Hippocampal formation (tissue), 2 donors: Measurements from ENCODE around the gene SPTBN1.
A peak's percentile ranks its signal among the peaks of the same experiment; 100 is the strongest.

Experiments used
- DNase-seq, 2 donors: peaks; one replicate each; lab custom pipeline; 2025; lab: John Stamatoyannopoulos, UW

Gene SPTBN1

DNA sequence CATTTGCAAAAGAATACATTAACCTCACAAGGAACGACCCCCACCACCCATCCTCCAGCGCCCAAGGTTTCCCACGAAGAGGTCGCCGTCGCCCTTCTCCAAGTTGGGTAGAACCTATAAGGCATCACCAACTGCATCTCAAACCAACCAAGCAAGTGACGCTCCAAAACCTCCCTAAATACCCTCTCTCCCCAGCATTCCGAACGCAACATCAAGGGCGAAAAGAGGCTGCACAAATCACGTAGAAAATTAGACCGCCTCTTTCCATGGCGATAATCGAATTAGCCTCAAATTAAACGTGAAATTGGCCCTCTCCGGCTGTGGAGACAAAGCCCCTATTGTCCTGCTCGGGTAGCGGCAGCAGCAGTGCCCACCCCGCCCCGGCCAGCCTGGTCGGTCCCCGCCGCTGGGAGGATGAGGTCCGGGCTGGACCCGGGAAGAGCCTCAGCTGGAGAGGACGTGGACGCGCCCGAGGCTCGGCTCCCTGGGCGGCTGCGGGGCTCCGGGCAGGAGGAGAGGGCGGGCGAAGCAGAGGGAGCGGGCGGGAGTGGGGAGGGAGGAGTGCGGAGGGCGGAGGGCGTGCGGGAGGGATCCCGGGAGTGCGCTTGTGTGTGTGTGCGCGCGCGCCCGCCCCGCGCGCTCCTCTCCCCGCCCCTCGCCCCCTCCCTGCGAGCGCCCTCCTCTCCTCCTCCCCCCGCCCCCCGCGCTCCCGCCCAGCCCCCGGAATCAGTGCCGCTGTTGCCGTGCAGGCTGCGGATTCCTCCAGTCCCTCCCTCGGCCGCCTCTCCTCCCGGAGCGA, at the start of gene SPTBN1:
TSS of gene SPTBN1 (plus strand) at position 765 of the 799 bp plus-strand sequence. CDS start 70,092 bp downstream, outside the sequence.
- DNase-seq = peak; percentile 92

DNA sequence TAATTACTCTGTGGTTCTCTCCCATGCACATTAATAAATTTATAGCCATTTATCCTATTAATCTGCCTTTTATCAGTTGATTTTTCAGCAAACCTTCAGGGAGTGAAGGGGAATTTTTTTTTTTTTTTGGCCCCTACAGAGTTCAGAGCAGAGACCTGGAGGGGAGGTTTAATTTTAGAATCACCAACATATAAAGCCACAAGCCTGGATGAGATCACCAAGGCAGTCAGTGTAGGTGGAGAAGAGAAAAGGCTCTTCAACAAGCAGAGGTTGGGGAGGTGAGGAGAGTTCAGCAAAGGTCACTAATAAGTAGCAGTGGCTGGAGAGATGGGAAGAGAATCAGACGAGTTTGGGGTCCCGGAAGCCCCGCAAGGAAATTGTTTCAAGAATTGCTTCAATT, 48.4 kb upstream of the SPTBN1 start:
- DNase-seq = no peak

DNA sequence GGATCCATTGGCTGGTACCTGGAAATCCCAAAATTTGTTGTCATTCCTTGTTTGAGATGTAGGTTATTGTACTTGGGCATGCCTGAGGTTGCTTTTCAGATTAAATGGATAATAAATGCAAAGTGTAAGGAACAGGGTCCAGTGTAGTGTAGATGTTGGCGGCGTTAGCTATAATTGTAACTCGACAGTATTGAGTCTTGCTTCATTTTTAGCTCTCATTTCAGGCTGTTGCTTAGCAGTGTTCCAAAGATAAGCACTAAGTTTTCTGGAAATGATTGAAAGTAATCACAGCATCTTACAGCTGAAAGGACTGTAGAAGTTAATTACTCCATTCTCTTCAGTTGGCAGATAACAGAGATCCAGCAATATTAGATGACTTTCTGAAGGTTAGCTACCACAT, 47.8 kb upstream of the SPTBN1 start:
- no peak for DNase-seq

DNA sequence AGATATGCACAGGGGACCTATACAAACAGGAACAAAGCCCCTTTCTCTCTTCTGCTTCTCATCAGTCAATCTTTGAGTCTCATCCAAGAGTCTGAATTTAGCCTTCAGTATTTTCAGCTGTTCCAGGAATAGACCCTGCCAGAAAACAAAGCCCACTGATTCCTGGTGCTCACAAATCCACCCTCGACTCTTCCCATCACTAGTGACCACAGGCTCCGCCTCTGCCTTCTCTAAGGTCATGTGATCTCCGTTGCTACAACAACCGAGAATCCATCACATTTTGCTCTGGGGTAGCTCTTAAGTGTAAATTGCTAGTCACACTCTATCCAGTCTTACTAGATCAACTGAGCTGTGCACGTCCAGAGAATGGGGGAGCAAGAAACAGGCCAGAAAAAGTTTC, 46.4 kb upstream of the SPTBN1 start:
- peak; percentile 40 to 61 for DNase-seq

DNA sequence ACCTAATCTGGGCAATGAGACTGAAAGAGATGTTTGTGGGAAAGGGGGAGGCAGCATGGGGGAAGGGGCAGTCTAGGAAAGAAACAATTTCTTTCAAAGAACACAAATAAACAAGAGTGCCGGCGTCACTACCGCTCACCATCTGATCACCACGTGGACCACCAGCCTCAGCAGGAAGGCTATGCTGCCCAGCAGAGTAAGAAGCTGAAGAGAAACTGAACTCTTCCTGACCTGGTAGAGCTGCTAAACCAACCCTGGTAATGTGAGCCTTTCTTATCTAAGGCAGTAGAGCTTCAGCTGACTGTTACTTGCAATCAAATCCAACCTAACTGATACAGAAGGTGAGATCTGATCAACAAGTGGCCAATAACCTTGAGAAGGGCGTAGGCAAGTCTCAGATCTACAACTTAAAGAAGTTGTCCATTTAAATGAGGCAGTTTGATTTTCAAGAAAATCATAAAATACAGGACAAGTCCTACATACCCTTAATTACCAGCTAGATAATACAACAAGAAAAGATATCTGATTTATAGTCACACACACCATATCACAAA, 44.2 kb upstream of the SPTBN1 start:
- no peak for DNase-seq

DNA sequence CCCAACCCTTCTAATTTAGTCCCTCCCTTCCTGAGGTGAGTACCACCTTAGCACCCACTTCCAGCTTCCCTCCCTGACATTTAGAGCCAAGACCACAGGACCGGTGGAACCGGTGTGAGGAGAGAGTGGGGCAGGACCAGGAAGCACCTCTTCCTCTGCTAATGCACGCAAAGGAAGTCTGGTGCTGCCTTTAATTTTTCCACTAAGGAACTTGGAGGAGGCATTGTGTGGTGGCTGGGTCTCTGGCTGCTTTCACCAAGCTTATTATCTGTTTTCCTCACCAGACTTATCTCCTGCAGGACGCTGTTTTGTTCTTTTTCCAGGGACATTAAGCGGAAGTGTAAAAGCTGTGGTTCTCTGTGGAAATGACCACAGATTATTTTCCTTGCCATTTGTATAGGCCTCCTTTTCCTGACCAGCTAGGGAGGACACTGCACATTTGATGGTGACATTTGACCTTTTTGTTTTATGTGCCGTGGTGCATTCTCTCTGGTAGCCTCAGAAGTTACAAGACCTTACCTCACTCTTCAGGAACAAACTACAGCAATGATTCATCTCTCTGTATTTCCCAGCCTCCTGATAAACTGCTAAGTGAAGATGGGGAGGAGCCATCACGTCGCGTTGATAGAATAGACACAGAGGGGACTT, 39.8 kb upstream of the SPTBN1 start:
- DNase-seq = no peak

DNA sequence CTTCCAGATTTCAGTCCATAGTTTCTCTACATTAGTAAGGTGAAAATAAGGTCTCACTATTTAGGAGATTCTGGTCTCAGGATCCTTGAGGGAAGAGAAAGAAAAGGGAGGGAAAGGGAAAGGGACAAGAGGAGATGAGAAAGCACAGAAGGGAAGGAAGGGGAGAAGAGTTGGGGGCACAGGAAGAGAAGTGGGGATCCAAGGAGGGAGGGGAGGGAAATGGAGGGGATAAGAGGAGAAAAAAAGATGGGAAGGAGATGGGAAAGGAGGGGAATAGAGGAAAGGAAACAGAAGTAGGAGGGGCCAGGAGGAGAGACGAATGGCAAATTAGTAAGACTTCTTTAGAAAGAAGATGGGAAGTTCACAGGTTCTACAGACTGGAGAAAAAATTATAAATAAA, 39.2 kb upstream of the SPTBN1 start:
- DNase-seq = no peak

DNA sequence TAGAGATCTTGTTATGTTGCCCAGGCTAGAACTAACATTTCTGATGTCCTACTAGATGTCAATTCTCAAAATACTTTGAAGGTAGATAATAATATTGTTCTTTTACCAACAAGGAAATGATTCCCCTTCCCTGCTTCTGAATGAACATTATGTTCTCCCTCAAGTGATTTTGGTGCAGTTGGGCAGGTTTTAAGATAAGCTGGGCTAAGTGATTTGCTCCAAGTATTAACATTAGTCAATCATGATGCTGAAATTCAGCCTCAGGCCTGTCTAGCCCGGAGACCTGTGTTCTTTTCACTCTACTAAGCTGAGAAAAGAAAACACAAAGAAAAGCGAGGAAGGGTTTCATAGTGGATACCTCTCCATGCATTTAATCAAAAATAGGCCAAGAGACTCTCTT, 38.5 kb upstream of the SPTBN1 start:
- no peak for DNase-seq

DNA sequence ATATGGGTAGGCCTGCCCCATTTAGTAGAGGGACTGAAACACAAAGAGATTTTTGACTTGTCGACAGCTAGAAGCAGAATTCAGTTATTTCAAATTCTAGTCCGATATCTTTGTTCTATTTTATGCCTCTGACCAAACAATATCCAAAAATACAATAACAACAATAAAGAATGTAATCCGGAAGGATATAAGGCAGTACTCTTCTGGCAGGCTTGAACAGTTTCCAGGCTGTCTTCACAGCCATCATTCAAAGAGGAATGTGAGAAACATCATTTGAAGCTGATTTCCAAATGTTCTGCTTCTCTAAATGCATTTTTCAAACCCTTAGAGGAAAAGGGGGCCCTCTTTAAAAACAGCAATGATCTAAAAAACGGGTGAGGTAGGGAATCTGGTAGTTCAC, 36.7 kb upstream of the SPTBN1 start:
- no peak for DNase-seq

DNA sequence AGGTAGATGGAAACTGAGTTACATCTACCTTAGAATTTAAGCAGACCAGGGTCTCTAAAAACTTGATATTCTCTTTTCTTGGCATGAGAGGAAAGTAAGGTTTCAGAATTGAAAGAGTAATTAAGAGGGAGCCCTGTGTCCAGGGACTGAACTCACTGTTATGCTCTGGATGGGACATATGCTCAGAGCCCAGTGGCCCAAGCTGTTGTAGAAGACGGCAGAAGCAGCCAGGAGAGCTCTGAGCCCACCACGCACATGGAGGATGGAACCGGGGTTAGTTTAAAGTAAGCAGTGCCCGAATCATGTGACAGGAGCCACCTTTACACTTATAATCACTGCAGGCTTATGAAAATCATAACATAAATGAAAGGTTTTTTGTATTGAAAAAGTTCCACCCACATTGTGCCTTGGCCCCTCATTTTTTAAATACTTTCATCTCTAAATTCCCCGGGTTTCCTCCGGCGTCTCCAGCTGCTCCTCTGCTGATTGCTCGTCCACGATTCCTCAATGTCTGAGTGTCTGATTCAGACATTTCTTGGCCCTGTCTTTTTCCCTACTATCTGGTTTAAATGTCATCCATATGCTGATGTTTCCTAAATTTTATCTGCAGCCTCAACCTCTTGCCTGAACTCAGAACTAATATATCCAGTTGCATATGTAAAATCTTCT, 36.1 kb upstream of the SPTBN1 start:
- no peak for DNase-seq

DNA sequence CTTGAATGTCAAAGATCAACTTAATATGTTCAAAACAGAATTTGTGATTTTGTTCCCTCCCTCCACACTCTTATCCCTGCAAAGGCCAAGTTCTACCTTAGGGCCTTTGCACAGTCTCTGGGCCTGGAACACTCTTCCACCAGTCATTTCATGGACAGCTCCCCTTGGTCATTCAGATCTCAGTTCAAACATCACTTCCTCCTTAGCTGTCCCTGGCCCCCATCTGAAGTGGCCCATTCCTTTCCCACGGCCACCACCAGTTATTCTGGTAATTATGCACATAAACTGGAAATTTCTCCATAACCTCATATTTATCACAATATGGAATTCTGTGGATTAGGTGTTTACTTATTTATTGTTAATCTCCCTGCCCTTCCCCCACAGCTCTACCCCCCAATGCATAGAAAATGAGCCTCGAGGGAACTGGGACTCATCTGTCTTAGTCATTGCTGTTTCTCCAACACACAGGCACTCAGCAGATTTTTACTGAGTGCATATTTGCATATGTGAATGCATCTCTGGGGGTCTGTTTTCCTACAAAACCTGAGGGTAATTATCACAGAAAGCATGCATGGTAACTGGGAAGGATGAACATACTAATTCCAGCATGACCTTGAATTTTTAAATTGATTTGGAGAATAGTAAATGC, 35.5 kb upstream of the SPTBN1 start:
- DNase-seq = no peak

DNA sequence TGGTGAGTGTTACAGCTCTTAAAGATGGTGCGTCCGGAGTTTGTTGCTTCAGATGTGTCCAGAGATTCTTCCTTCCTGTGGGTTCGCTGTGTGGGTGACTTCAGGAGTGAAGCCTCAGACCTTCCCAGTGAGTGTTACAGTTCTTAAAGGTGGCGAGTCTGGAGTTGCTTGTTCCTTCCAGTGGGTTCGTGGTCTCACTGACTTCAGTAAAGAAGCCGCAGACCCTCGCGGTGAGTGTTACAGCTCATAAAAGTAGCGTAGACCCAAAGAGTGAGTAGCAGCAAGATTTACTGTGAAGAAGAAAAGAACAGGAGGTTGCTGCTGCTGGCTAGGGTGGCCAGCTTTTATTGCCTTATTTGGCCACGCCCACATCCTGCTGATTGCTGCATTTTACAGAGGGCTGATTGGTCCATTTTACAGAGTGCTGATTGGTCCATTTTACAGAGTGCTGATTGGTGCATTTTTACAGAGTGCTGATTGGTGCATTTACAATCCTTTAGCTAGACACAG, 34.0 kb upstream of the SPTBN1 start:
- no peak for DNase-seq

DNA sequence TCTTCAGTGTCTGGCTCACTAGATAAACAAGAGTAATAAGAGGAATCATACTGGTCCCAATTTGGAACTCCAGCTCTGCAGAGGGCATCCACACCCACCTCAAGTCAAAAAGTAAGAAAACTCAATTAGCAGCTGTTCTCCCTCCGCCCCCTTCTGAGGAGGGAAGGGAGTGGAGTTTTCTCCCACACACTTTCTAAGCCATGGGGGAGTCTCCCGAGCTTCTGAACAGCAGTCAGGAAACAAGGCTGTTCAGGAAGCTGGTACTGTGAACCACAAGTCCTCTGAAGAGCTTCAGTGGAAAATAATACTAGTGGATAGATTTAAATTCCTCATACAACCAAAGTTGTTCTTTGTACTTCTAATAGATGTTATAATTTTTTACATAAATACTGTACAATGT, 32.9 kb upstream of the SPTBN1 start:
- DNase-seq = no peak

DNA sequence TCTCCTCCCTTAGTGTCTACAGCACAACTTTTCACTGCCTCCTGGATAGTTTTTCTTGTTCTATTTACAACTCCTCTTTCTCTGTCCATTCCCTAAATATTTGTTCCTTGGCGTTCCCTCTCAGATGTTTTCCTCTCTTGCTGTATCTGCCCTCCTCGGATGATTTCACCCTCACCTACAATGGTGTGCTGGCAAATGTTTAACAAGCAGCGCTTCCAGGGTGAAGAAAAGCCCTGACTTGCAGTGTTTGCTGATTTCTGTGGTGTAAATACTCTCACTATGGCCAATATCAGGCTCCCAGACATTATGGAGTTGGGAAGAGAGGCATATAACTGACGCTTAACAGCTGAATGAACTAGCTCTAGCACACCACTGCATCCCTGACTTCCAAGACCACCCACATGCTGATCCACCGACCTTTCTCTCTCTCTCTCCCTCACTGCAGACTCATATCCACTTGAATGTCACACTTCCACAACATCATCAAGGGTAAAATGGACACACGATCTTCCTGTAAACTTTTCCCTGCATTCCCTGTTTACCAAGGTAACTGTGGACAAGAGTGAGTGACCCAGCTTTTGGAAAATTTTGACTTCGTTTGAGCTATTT, 31.5 kb upstream of the SPTBN1 start:
- DNase-seq = no peak

DNA sequence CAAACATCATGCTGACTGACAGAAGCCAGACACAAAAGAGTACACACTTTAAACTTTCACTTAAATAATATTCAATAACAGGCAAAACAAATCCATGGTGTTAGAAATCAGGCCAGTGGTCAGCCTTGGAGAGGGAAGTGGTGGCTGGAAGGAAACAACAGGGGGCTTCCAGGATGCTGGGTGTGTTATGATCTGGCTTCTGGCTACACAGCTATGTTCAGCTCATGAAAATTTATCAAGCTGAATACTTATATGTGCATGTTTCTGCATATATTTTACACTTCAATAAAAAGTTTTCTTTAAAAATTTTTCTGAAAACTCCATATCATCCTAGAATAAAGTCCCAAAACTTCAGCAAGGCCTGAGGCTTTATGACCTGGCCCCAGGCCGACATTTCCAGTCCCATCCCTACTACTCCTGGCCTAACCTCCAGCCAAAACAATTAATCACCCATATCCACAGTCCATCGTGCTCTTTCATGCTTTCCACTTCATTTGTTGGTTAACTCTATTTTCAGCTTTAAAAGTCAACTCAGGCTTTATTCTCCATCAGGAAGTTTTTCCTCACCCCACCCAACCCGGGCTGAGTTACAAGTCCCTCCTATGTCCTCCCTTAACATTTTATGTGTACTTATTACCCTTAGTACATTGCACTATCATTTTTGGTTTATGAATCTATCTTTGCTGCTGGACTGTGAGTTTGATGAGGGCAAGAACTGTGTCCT, 27.9 kb upstream of the SPTBN1 start:
- DNase-seq = no peak

DNA sequence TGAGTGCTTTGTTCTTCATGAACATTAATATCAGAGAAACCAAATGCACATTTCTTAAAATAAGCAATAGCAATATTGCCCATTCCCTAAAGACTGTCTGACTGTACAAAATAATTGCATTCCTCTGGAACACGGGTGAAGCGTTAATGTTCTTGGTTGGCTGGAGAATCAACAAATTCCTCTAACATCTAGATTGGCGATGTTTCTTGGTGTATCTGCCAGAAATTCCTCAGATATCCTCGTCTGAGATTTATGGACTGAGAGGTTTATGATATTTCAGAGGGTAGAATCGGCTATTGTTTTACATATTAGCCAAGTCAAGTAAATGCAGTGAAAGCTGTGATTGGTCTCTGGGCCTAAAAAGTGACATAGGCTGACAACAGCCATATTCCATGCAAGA, 27.1 kb upstream of the SPTBN1 start:
- DNase-seq = no peak

DNA sequence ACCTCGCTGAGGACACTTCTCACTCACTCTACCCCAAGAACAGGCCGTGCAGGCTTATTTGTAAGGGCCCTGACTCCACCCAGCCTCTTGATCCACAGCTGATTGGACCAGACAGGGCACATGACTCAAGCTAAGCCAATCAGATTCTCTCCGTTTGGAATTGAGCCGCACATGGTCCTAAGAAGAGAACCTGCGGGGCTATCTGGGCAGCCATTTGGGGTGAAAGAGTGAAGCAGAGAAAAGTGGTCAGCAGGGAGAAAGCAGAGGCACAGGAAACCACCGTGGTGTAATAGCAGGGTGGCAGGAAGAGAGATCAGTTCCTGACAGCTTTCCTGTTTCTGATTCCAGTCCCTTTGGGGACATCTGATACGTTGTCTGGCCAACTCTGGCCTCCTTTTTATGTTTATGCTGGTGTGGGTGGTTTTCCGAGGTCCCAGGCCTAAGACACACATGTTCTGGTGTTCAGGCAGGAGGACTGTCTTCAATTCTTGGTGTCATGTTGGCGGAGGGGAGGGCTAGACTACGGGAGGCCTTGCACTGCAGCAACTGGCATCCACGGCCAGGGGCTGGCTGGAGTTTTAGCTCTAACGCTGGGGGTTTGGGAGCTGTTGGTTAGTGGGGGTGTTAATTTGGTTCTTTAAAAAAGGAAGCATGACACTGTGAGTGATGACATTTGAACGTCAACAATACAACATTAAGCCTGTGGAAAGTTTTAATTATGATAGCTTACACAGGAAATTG, 26.1 kb upstream of the SPTBN1 start:
- DNase-seq = no peak

DNA sequence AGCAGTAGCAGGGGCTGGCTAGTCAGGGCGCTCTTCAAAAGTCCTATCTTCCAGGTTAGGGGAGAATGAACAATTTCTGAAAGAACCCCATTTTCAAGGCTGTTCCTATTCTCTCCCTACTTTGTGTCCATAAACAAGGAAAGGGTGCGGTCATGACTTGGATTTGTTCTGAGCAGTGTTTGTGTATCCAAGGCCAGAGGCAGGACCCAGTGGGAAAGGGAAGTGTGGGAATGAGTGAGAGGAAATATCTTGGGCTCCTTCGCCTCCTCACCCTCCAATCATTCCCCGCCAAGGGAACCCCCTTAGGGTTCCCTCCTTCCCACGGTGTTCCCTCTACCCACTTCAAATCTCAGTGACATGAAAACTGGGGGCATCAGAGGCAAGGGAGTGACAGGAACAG, 25.5 kb upstream of the SPTBN1 start:
- DNase-seq = no peak

DNA sequence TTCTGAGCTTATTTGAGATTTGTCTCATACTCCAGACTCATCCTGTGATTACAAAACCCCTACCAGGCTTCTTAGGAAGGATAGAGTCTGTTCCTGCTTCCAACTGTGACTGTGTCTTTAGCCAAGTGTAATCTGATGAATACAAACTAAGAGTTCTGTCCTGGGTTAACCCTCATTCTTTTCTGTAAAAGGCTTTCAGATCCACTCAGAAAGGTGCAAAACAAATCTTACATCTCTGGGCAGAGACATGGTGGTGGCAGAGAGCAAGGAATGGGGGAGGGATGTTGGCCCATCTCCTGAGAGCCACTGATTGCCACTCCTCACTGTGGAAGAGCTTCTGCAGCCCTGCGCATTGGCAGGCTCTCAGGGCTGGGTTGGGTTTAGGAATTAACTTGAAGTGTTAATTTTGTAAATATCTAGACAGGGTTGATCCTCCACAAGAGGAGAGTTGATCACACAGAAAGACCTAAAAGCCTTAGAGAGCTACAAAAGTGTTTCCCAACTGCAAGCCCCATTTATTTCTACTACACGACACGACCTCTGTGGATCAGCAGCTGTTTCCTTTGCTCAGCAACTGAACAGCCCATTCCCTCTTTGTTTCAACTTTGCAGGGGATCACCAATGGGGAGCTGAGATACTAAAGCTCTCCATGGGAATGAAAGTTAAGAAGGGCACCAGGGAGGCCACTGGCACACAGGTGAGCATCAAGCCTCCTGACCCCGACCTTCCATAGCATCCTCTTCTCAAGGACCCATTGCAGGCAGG, 23.7 kb upstream of the SPTBN1 start:
- DNase-seq = peak in 1 of 2 donors; percentile 42
